HG03025 (cell line): ENCODE results near the gene BRWD1.
"Not testable (repeated sequence)": the region's sequence is repeated elsewhere in the genome, so short reads cannot be mapped to it uniquely, and the experiment has no call there.

Experiments used
- ATAC-seq: cut with Tn5 transposase; IDR thresholded peaks from one replicate; pipeline ENCODE4 v1.9.1; 2021; ENCODE audit warnings: mild to moderate bottlenecking, moderate library complexity; ENCODE audit not compliant: unreplicated experiment, low FRiP score

BRWD1 gene

GRCh38 chr21:39296891-39297290 lies 16.5 kb downstream of the BRWD1 start:
- no peak for ATAC-seq

- no peak for ATAC-seq
These were observed 24.4 kb downstream of the BRWD1 start for GRCh38 chr21:39288987-39289386.

- no peak for ATAC-seq
These were observed 30.5 kb downstream of the BRWD1 start for GRCh38 chr21:39282911-39283310.

- no peak for ATAC-seq
These were observed 31.6 kb downstream of the BRWD1 start for GRCh38 chr21:39281853-39282252.

GRCh38 chr21:39281207-39281606 lies 32.2 kb downstream of the BRWD1 start:
- no peak for ATAC-seq

- no peak for ATAC-seq
These were observed 43.8 kb downstream of the BRWD1 start for GRCh38 chr21:39269620-39270019.

GRCh38 chr21:39265603-39266002 lies 47.8 kb downstream of the BRWD1 start:
- ATAC-seq = no peak

- no peak for ATAC-seq
These were observed 50.1 kb downstream of the BRWD1 start for GRCh38 chr21:39263372-39263771.

- no peak for ATAC-seq
These were observed 55.2 kb downstream of the BRWD1 start for GRCh38 chr21:39258207-39258606.

- ATAC-seq = no peak
These were observed 62.1 kb downstream of the BRWD1 start for GRCh38 chr21:39251326-39251725.

GRCh38 chr21:39238275-39238674 lies 75.2 kb downstream of the BRWD1 start:
- no peak for ATAC-seq

GRCh38 chr21:39232861-39233291 lies 80.6 kb downstream of the BRWD1 start:
- ATAC-seq = no peak

GRCh38 chr21:39224930-39225329 lies 88.5 kb downstream of the BRWD1 start:
- ATAC-seq = no peak

- ATAC-seq = no peak
These were observed 91.4 kb downstream of the BRWD1 start for GRCh38 chr21:39221997-39222486.

- ATAC-seq = no peak
These were observed 92.0 kb downstream of the BRWD1 start for GRCh38 chr21:39221282-39221996.

GRCh38 chr21:39220875-39221274 lies 92.6 kb downstream of the BRWD1 start:
- ATAC-seq = not testable (repeated sequence)

GRCh38 chr21:39220150-39220549 lies 93.3 kb downstream of the BRWD1 start:
- ATAC-seq = no peak

- no peak for ATAC-seq
These were observed 95.4 kb downstream of the BRWD1 start for GRCh38 chr21:39218082-39218409.

GRCh38 chr21:39217356-39218081 lies 95.9 kb downstream of the BRWD1 start:
- ATAC-seq = no peak

GRCh38 chr21:39216290-39216689 lies 97.1 kb downstream of the BRWD1 start:
- ATAC-seq = no peak

- ATAC-seq = no peak
These were observed 98.4 kb downstream of the BRWD1 start for GRCh38 chr21:39215078-39215477.

GRCh38 chr21:39209334-39209688 lies 104.1 kb downstream of the BRWD1 start:
- no peak for ATAC-seq
